WTC11 (cell line): ENCODE measurements around the gene SLC40A1. TPM values are rescaled to one million over a fixed set of nuclear protein-coding genes. Genes with fewer than 3 reads are reported as not detected.

Source experiments
- ATAC-seq: fragments of 200-7000 bp; cut with Tn5 transposase; 2 replicates; pipeline ENCODE4 v1.10.0; 2021; ENCODE audit warnings: mild to moderate bottlenecking, moderate library complexity
- CTCF ChIA-PET: fragments of 300-600 bp; sonication (Branson Sonifier 250); formaldehyde crosslinking; loops from one replicate; lab custom pipeline; 2021; ENCODE audit warnings: antibody characterized with exemption; lab: Charles Lee
- POLR2A ChIA-PET: fragments of 350-600 bp; sonication (Branson Sonifier 250); formaldehyde crosslinking; loops from one replicate; lab custom pipeline; 2021; ENCODE audit warnings: antibody characterized with exemption; lab: Charles Lee
- DNase-seq: peaks from one replicate; pipeline ENCODE4 v3.0.0; 2021; ENCODE audit warnings: low spot score
- H3K27ac Mint-ChIP-seq: 2 replicates; pipeline ENCODE4 v1.8.0; 2021; ENCODE audit warnings: mixed read lengths
- H3K27me3 Mint-ChIP-seq: 2 replicates; pipeline ENCODE4 v1.8.0; 2021; ENCODE audit warnings: low read depth, mild to moderate bottlenecking, moderate library complexity, mixed read lengths
- H3K36me3 Mint-ChIP-seq: 2 replicates; pipeline ENCODE4 v1.8.0; 2021; ENCODE audit warnings: mixed read lengths
- H3K4me1 Mint-ChIP-seq: 2 replicates; pipeline ENCODE4 v1.8.0; 2022; ENCODE audit warnings: mixed read lengths
- H3K4me3 Mint-ChIP-seq: 2 replicates; pipeline ENCODE4 v1.8.0; 2021; ENCODE audit warnings: mild to moderate bottlenecking, moderate library complexity, mixed read lengths
- H3K9me3 Mint-ChIP-seq: 2 replicates; pipeline ENCODE4 v1.8.0; 2021; ENCODE audit warnings: mixed read lengths
- AR ChIP-seq: fragments of 250-450 bp; sonication (Bioruptor Pico); IDR thresholded peaks from 2 replicates; pipeline ENCODE4 v1.9.0; 2021; ENCODE audit warnings: mild to moderate bottlenecking
- ARID4B ChIP-seq: sonication (generic); formaldehyde crosslinking; IDR thresholded peaks from 2 replicates; pipeline ENCODE4 v1.8.0; 2023; ENCODE audit warnings: missing genetic modification reagents, mild to moderate bottlenecking, borderline replicate concordance
- CBFB ChIP-seq: sonication (generic); formaldehyde crosslinking; IDR thresholded peaks from 2 replicates; pipeline ENCODE4 v1.8.1; 2022; ENCODE audit warnings: mild to moderate bottlenecking, low read depth, missing genetic modification reagents
- CREB1 ChIP-seq: sonication (generic); formaldehyde crosslinking; IDR thresholded peaks from 2 replicates; pipeline ENCODE4 v1.8.0; 2023; ENCODE audit warnings: mild to moderate bottlenecking, missing genetic modification reagents
- CTCF ChIP-seq: fragments of 200-600 bp; IDR thresholded peaks from 2 replicates; pipeline ENCODE4 v1.8.0; 2022; ENCODE audit warnings: antibody characterized with exemption
- EMX1 ChIP-seq: fragments of 250-450 bp; sonication (Bioruptor Pico); IDR thresholded peaks from 2 replicates; pipeline ENCODE4 v1.8.0; 2021; ENCODE audit warnings: mild to moderate bottlenecking
- HMGA2 ChIP-seq: fragments of 250-450 bp; sonication (Bioruptor Pico); IDR thresholded peaks from 2 replicates; pipeline ENCODE4 v1.4.0; 2021; ENCODE audit warnings: mild to moderate bottlenecking, moderate library complexity
- IRF1 ChIP-seq: sonication (generic); formaldehyde crosslinking; IDR thresholded peaks from 2 replicates; pipeline ENCODE4 v1.8.0; 2023; ENCODE audit warnings: missing genetic modification reagents
- KAT7 ChIP-seq: sonication (generic); formaldehyde crosslinking; IDR thresholded peaks from 2 replicates; pipeline ENCODE4 v1.8.1; 2023; ENCODE audit warnings: missing genetic modification reagents, mild to moderate bottlenecking, borderline replicate concordance
- MAX ChIP-seq: sonication (generic); formaldehyde crosslinking; IDR thresholded peaks from 2 replicates; pipeline ENCODE4 v1.8.0; 2022; ENCODE audit warnings: mild to moderate bottlenecking, missing genetic modification reagents
- NR2C2 ChIP-seq: sonication (generic); formaldehyde crosslinking; IDR thresholded peaks from 2 replicates; pipeline ENCODE4 v1.8.0; 2022; ENCODE audit warnings: mild to moderate bottlenecking, missing genetic modification reagents
- NR3C1 ChIP-seq: sonication (generic); formaldehyde crosslinking; conservative IDR thresholded peaks from 2 replicates; pipeline ENCODE4 v1.8.1; 2023; ENCODE audit warnings: low read depth, mild to moderate bottlenecking, missing genetic modification reagents
- OVOL2 ChIP-seq: fragments of 250-450 bp; sonication (Bioruptor Pico); IDR thresholded peaks from 2 replicates; pipeline ENCODE4 v1.9.0; 2021; ENCODE audit warnings: mild to moderate bottlenecking, borderline replicate concordance
- TEAD4 ChIP-seq: sonication (generic); formaldehyde crosslinking; IDR thresholded peaks from 2 replicates; pipeline ENCODE4 v1.8.0; 2022; ENCODE audit warnings: mild to moderate bottlenecking, missing genetic modification reagents
- ZBTB43 ChIP-seq: sonication (generic); formaldehyde crosslinking; IDR thresholded peaks from 2 replicates; pipeline ENCODE4 v1.8.1; 2023; ENCODE audit warnings: mild to moderate bottlenecking, missing genetic modification reagents
- ZNF317 ChIP-seq: sonication (generic); formaldehyde crosslinking; IDR thresholded peaks from 2 replicates; pipeline ENCODE4 v1.8.1; 2023; ENCODE audit warnings: low read depth, mild to moderate bottlenecking, moderate library complexity, missing genetic modification reagents, borderline replicate concordance
- ZNF512 ChIP-seq: sonication (generic); formaldehyde crosslinking; IDR thresholded peaks from 2 replicates; pipeline ENCODE4 v1.8.1; 2022; ENCODE audit warnings: missing genetic modification reagents, borderline replicate concordance
- total RNA-seq: library from RNA; stranded (reverse); gene quantifications from 3 replicates; pipeline ENCODE4 v1.2.3, GENCODE V29; 2021

Gene SLC40A1
- total RNA-seq, 1 experiment from 2014 or later = 0.57 TPM

- Mint-ChIP-seq H3K36me3 (no peaks in the 10 kb centered on the region), H3K27me3 (no peaks in the 10 kb centered on the region), H3K4me1 (no peaks in the 10 kb centered on the region), H3K27ac (no peak overlapping the region), H3K9me3 (no peaks in the 10 kb centered on the region), H3K4me3 (no peak overlapping the region)
- POLR2A ChIA-PET = no interaction called here
- DNase-seq (no peak), ATAC-seq (no peak)
- CTCF ChIA-PET = no interaction called here
- no peak for TF ChIP-seq CBFB (CRISPR knock-in tag)
- TF ChIP-seq CREB1 (CRISPR knock-in tag) = no peak
- TF ChIP-seq EMX1 (CRISPR knock-in tag) = no peak
Measured at GRCh38 chr2:189527041-189527750, 53.4 kb downstream of the SLC40A1 start.

GRCh38 chr2:189526241-189526640, 54.3 kb downstream of the SLC40A1 start:
- H3K4me3 Mint-ChIP-seq = no peak overlapping the region
- no peaks in the 10 kb centered on the region for H3K4me1 Mint-ChIP-seq
- no peaks in the 10 kb centered on the region for H3K9me3 Mint-ChIP-seq
- no peaks in the 10 kb centered on the region for H3K36me3 Mint-ChIP-seq
- H3K27me3 Mint-ChIP-seq = no peaks in the 10 kb centered on the region
- ATAC-seq = no peak
- POLR2A ChIA-PET = no interaction called here
- no peak for TF ChIP-seq ZNF512 (CRISPR knock-in tag)
- TF ChIP-seq ZNF317 = no peak
- TF ChIP-seq OVOL2 = no peak
- no peak for TF ChIP-seq TEAD4
- no peak for TF ChIP-seq CREB1 (CRISPR knock-in tag)
- no peak for TF ChIP-seq AR (CRISPR knock-in tag)
- TF ChIP-seq MAX (CRISPR knock-in tag) = no peak
- TF ChIP-seq NR2C2 (CRISPR knock-in tag) = no peak
- no peak for TF ChIP-seq KAT7
- no peak for TF ChIP-seq NR3C1 (CRISPR knock-in tag)
- TF ChIP-seq CTCF = no peak
- no peak for TF ChIP-seq ARID4B (CRISPR knock-in tag)
- TF ChIP-seq IRF1 (CRISPR knock-in tag) = no peak
- no peak for TF ChIP-seq ZBTB43
- no peak for TF ChIP-seq HMGA2 (CRISPR knock-in tag)
- H3K27ac Mint-ChIP-seq = no peak overlapping the region
- no peak for DNase-seq
- CTCF ChIA-PET = no interaction called here
